ENCODE measurements around the gene CCDC14. TPM values are rescaled to one million over a fixed set of nuclear protein-coding genes. Genes with fewer than 3 reads are reported as not detected.

CCDC14 gene
- total and polyA plus RNA-seq, 9 of the 15 experiments (the other 6 are each of a cell fraction or from before 2014, with no cell fraction given) = 18.6 to 107 (median 57.3) TPM

DNA sequence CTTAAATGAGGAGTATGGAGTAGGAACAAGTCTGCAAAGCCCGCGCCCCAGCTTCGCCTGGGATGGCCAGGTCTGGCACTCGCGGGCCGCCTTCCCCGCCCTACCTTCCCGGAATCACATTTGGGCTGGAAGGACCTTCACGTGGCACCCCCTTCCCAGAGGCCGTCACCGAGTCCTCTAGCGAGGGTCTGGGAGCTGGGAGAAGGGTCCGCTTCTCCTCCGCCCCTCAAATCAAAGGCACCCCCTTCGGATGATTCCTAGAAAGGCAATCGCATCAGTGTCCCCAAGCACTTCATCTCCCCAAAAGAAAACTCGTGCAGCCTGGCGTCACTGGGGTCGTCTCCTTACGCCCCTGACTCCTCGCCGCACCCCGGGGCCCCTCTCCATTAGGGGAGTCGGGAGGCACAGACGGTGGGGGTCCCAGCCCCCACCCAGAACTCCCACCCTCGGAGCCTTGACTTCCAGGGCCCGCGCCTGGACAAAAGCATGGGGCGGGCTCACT, 77.3 kb downstream of the CCDC14 start:
- Histone ChIP-seq H3K9ac (ENCODE audit: insufficient read depth in 1 of 2, low read depth in 2 of 2, low read length in 2 of 2) (peak overlapping the region in 1 of 2 experiments; percentile 58; a peak in 2 of 4 replicates), H3K79me2 (ENCODE audit: control insufficient read depth, insufficient read depth, low read length) (no peaks in the 10 kb centered on the region), H3K27me3 (ENCODE audit: control insufficient read depth in 2 of 2, insufficient read depth in 2 of 2, low read length in 2 of 2) (no peaks in the 10 kb centered on the region; a peak in 1 of 5 replicates), H3K4me3 (peak overlapping the region; percentile 24; the same call in 1 of the 2 replicates), H3K27ac (ENCODE audit: extremely low read depth, low read depth, low read length) (no peak overlapping the region), H3K9me3 (replicated peaks; ENCODE audit: control insufficient read depth, insufficient read depth, low read depth, low read length) (no peaks in the 10 kb centered on the region), H3K4me1 (replicated peaks in 1 of 2; ENCODE audit: control insufficient read depth in 2 of 2, insufficient read depth in 2 of 2, low read length in 2 of 2) (peaks cover 0 to 11% of the 10 kb centered on the region in 2 experiments; a peak in 2 of 5 replicates), H3K36me3 (ENCODE audit: control insufficient read depth, insufficient read depth, low read length) (no peaks in the 10 kb centered on the region), H3K9me1 (ENCODE audit: control insufficient read depth, insufficient read depth, low read length) (no peaks in the 10 kb centered on the region), H2AFZ (ENCODE audit: low read depth, low read length) (peak overlapping the region; percentile 38; the same call in 1 of the 2 replicates), H3K4me2 (ENCODE audit: insufficient read depth, low read length) (no peak overlapping the region), H4K20me1 (replicated peaks; ENCODE audit: control insufficient read depth, insufficient read depth, low read length) (no peaks in the 10 kb centered on the region)
- 13% methylated on average over 3 of the region's 29 CpGs for WGBS (ENCODE audit: insufficient coverage, low coverage, missing lambda C conversion rate)
- ChIA-PET CTCF (ENCODE audit: low intra/inter-chr PET ratio) (no interaction called here), POLR2A (interaction anchor here (1.2 kb wide), 1 partner anchor 231 kb away, joined by 3 read pairs; no protein-coding TSS in a partner anchor)
- intact Hi-C loops (cut with micrococcal nuclease) = no loop called here
- no TSS peak for BruUV-seq (replicated peaks)
- in situ Hi-C loops (cut with MboI) = no loop called here
- FAIRE-seq (no peak), DNase-seq (ENCODE audit: extremely low read depth in 1 of 4, low spot score in 3 of 4) (no peak), ATAC-seq (no peak)
- TF ChIP-seq TGIF2 (CRISPR knock-in tag; IDR thresholded peaks at IDR 0.05) (no peak), ZBTB7A (IDR thresholded peaks at IDR 0.05; ENCODE audit: borderline replicate concordance, control insufficient read depth, low read depth, low read length) (peak; percentile 28; the same call in 1 of the 2 replicates), XRCC3 (IDR thresholded peaks at IDR 0.05) (no peak), BRD9 (IDR thresholded peaks at IDR 0.05; ENCODE audit: low read depth, partially characterized antibody) (no peak), ZBTB17 (CRISPR knock-in tag; IDR thresholded peaks at IDR 0.05) (no peak), SLC30A9 (CRISPR knock-in tag; IDR thresholded peaks at IDR 0.05) (no peak)
- TF ChIP-seq, protein P1, sequence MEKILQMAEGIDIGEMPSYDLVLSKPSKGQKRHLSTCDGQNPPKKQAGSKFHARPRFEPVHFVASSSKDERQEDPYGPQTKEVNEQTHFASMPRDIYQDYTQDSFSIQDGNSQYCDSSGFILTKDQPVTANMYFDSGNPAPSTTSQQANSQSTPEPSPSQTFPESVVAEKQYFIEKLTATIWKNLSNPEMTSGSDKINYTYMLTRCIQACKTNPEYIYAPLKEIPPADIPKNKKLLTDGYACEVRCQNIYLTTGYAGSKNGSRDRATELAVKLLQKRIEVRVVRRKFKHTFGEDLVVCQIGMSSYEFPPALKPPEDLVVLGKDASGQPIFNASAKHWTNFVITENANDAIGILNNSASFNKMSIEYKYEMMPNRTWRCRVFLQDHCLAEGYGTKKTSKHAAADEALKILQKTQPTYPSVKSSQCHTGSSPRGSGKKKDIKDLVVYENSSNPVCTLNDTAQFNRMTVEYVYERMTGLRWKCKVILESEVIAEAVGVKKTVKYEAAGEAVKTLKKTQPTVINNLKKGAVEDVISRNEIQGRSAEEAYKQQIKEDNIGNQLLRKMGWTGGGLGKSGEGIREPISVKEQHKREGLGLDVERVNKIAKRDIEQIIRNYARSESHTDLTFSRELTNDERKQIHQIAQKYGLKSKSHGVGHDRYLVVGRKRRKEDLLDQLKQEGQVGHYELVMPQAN (IDR thresholded peaks at IDR 0.05; ENCODE audit: borderline replicate concordance) = no peak
